Neural cell (in vitro differentiated cells): ENCODE data around the gene KIRREL3. TPM values are rescaled to one million over a fixed set of nuclear protein-coding genes. Genes with fewer than 3 reads are reported as not detected.

Experiments used
- H2AFZ ChIP-seq: fragments of 200-600, 300-800 bp; sonication (generic), shearing (Covaris generic); 2 replicates; pipeline ENCODE4 v1.6.0; 2014; ENCODE audit warnings: low read depth, mild to moderate bottlenecking, antibody characterized with exemption, low read length, moderate library complexity
- H3F3A ChIP-seq: fragments of 200-600 bp; shearing (Covaris generic); 2 replicates; pipeline ENCODE4 v1.6.1; 2016; ENCODE audit warnings: mild to moderate bottlenecking, moderate library complexity, mixed read lengths, antibody characterized with exemption, low read length; ENCODE audit not compliant: insufficient read depth, poor library complexity, severe bottlenecking
- H3K27ac ChIP-seq: fragments of 200-600, 300-800 bp; sonication (generic), shearing (Covaris generic); 2 replicates; pipeline ENCODE4 v1.5.1; 2014; ENCODE audit warnings: mild to moderate bottlenecking, low read length, moderate library complexity
- H3K27me3 ChIP-seq: fragments of 300-800, 200-600 bp; sonication (generic), shearing (Covaris generic); 2 replicates; pipeline ENCODE4 v1.6.0; 2014; ENCODE audit warnings: mild to moderate bottlenecking, low read depth, low read length, moderate library complexity; ENCODE audit not compliant: insufficient read depth
- H3K36me3 ChIP-seq: fragments of 300-800, 200-600 bp; sonication (generic), shearing (Covaris generic); 2 replicates; pipeline ENCODE4 v1.5.1; 2014; ENCODE audit warnings: mild to moderate bottlenecking, antibody characterized with exemption, low read length, moderate library complexity; ENCODE audit not compliant: insufficient read depth
- H3K4me2 ChIP-seq: fragments of 300-800, 200-600 bp; sonication (generic), shearing (Covaris generic); 2 replicates; pipeline ENCODE4 v1.6.0; 2014; ENCODE audit warnings: mild to moderate bottlenecking, low read length
- H3K4me3 ChIP-seq: fragments of 300-800, 200-600 bp; sonication (generic), shearing (Covaris generic); 2 replicates; pipeline ENCODE4 v1.5.1; 2014; ENCODE audit warnings: mild to moderate bottlenecking, low read length, moderate library complexity
- H3K79me2 ChIP-seq: fragments of 200-600 bp; shearing (Covaris generic); replicated peaks from 2 replicates; pipeline ENCODE4 v1.6.0; 2014; ENCODE audit warnings: mild to moderate bottlenecking, low read length, moderate library complexity; ENCODE audit not compliant: insufficient read depth
- H3K9ac ChIP-seq: fragments of 300-800, 200-600 bp; sonication (generic), shearing (Covaris generic); 2 replicates; pipeline ENCODE4 v1.6.1; 2016; ENCODE audit warnings: mild to moderate bottlenecking, low read length, mixed read lengths
- H3K9me2 ChIP-seq: fragments of 200-600 bp; shearing (Covaris generic); 2 replicates; pipeline ENCODE4 v1.6.1; 2016; ENCODE audit warnings: mild to moderate bottlenecking, low read length, mixed read lengths; ENCODE audit not compliant: insufficient read depth
- H3K9me3 ChIP-seq: fragments of 200-600, 300-800 bp; sonication (generic), shearing (Covaris generic); 2 replicates; pipeline ENCODE4 v1.6.1; 2016; ENCODE audit warnings: mild to moderate bottlenecking, mixed run types, low read length, moderate library complexity, mixed read lengths
- H4K20me1 ChIP-seq: fragments of 200-600 bp; shearing (Covaris generic); 2 replicates; pipeline ENCODE4 v1.6.1; 2016; ENCODE audit warnings: mild to moderate bottlenecking, mixed run types; ENCODE audit not compliant: insufficient read depth
- CTCF ChIP-seq: fragments of 450-650 bp; IDR thresholded peaks from 2 replicates; pipeline ENCODE4 v1.5.1; 2014; ENCODE audit warnings: antibody characterized with exemption, mild to moderate bottlenecking, moderate library complexity; ENCODE audit not compliant: poor library complexity, severe bottlenecking
- EP300 ChIP-seq: fragments of 450-650 bp; conservative IDR thresholded peaks from 2 replicates; pipeline ENCODE4 v1.6.1; 2014; ENCODE audit warnings: antibody characterized with exemption, mild to moderate bottlenecking, moderate library complexity; ENCODE audit not compliant: poor library complexity, severe bottlenecking
- EZH2 ChIP-seq: fragments of 200-600, 300-800 bp; shearing (Covaris generic), sonication (generic); IDR thresholded peaks from 2 replicates; pipeline ENCODE4 v1.6.1; 2014; ENCODE audit warnings: antibody characterized with exemption, low read length, borderline replicate concordance, mild to moderate bottlenecking; ENCODE audit not compliant: insufficient read depth, poor library complexity, severe bottlenecking
- MXI1 ChIP-seq: fragments of 450-650 bp; conservative IDR thresholded peaks from 2 replicates; pipeline ENCODE4 v1.6.1; 2014; ENCODE audit warnings: antibody characterized with exemption, mild to moderate bottlenecking; ENCODE audit not compliant: poor library complexity, severe bottlenecking
- POLR2AphosphoS5 ChIP-seq: IDR thresholded peaks from 2 replicates; pipeline ENCODE4 v1.6.1; 2012
- REST ChIP-seq: IDR thresholded peaks from 2 replicates; pipeline ENCODE4 v1.6.1; 2012; ENCODE audit warnings: borderline replicate concordance
- SMC3 ChIP-seq: fragments of 450-650 bp; conservative IDR thresholded peaks from 2 replicates; pipeline ENCODE4 v1.6.1; 2014; ENCODE audit warnings: antibody characterized with exemption, mild to moderate bottlenecking, moderate library complexity; ENCODE audit not compliant: poor library complexity
- TAF1 ChIP-seq: IDR thresholded peaks from 2 replicates; pipeline ENCODE4 v1.6.1; 2012; ENCODE audit warnings: low read depth
- polyA plus RNA-seq: library from polyadenylated mRNA; depleted of rRNA; stranded (reverse); fragments of >200 nt; gene quantifications from 2 replicates; pipeline ENCODE4 v1.2.3, GENCODE V29; 2014

The KIRREL3 gene
- polyA plus RNA-seq, 1 donor from 2014 or later: 23.8 TPM

GRCh38 chr11:126499131-126499752, 501.3 kb downstream of the KIRREL3 start:
- Histone ChIP-seq H3K4me3 (no peak overlapping the region), H3K27ac (no peak overlapping the region), H2AFZ (no peak overlapping the region), H3F3A (no peaks in the 10 kb centered on the region), H3K36me3 (no peaks in the 10 kb centered on the region), H3K9me3 (no peaks in the 10 kb centered on the region), H4K20me1 (no peaks in the 10 kb centered on the region), H3K9ac (no peak overlapping the region), H3K27me3 (no peaks in the 10 kb centered on the region), H3K79me2 (no peaks in the 10 kb centered on the region), H3K9me2 (no peaks in the 10 kb centered on the region), H3K4me2 (no peak overlapping the region)
- no peak for TF ChIP-seq POLR2AphosphoS5
- TF ChIP-seq MXI1: no peak
- TF ChIP-seq TAF1: no peak
- TF ChIP-seq REST: no peak
- no peak for TF ChIP-seq SMC3
- no peak for TF ChIP-seq CTCF
- no peak for TF ChIP-seq EP300

- Histone ChIP-seq H3K9me2 (no peaks in the 10 kb centered on the region), H3K4me2 (no peak overlapping the region), H2AFZ (no peak overlapping the region), H4K20me1 (no peaks in the 10 kb centered on the region), H3K4me3 (no peak overlapping the region), H3K9me3 (no peaks in the 10 kb centered on the region), H3F3A (no peaks in the 10 kb centered on the region), H3K27me3 (no peaks in the 10 kb centered on the region), H3K79me2 (no peaks in the 10 kb centered on the region), H3K27ac (no peak overlapping the region), H3K9ac (no peak overlapping the region), H3K36me3 (no peaks in the 10 kb centered on the region)
- no peak for TF ChIP-seq REST
- TF ChIP-seq EP300: no peak
- no peak for TF ChIP-seq CTCF
- no peak for TF ChIP-seq EZH2
- TF ChIP-seq TAF1: no peak
These were observed 502.3 kb downstream of the KIRREL3 start for GRCh38 chr11:126498281-126498680.
